IMR-90 (cell line): ENCODE measurements around the gene HS3ST2.

Experiments used
- BHLHE40 ChIP-seq: fragments of 150-350 bp; IDR thresholded peaks from 2 replicates; pipeline ENCODE4 v1.6.1; 2016; ENCODE audit warnings: mild to moderate bottlenecking, low read depth, low read length
- CEBPB ChIP-seq: IDR thresholded peaks from 2 replicates; pipeline ENCODE4 v1.6.1; 2012; ENCODE audit warnings: low read depth, low read length, improper control_type of control experiment
- CHD1 ChIP-seq: IDR thresholded peaks from 2 replicates; pipeline ENCODE4 v1.6.1; 2012; ENCODE audit warnings: low read depth, low read length, improper control_type of control experiment
- FOS ChIP-seq: fragments of 150-350 bp; IDR thresholded peaks from 2 replicates; pipeline ENCODE4 v1.6.1; 2016; ENCODE audit warnings: low read depth, low read length
- MAFK ChIP-seq: IDR thresholded peaks from 2 replicates; pipeline ENCODE4 v1.6.1; 2012; ENCODE audit warnings: low read depth, low read length, improper control_type of control experiment
- MAZ ChIP-seq: IDR thresholded peaks from 2 replicates; pipeline ENCODE4 v1.6.1; 2012; ENCODE audit warnings: low read depth, mild to moderate bottlenecking, low read length, improper control_type of control experiment, moderate library complexity, borderline replicate concordance
- MXI1 ChIP-seq: IDR thresholded peaks from 2 replicates; pipeline ENCODE4 v1.6.1; 2012; ENCODE audit warnings: low read depth, mild to moderate bottlenecking, low read length, moderate library complexity, borderline replicate concordance
- POLR2A ChIP-seq: IDR thresholded peaks from 2 replicates; pipeline ENCODE4 v1.6.1; 2012; ENCODE audit warnings: mild to moderate bottlenecking, low read depth, low read length
- RAD21 ChIP-seq: IDR thresholded peaks from 2 replicates; pipeline ENCODE4 v1.6.1; 2012; ENCODE audit warnings: low read length, improper control_type of control experiment
- RCOR1 ChIP-seq: IDR thresholded peaks from 2 replicates; pipeline ENCODE4 v1.6.1; 2012; ENCODE audit warnings: mild to moderate bottlenecking, low read length, improper control_type of control experiment; ENCODE audit not compliant: insufficient replicate concordance
- RFX5 ChIP-seq: IDR thresholded peaks from 2 replicates; pipeline ENCODE4 v1.8.0; 2012; ENCODE audit warnings: low read depth, mild to moderate bottlenecking, low read length, moderate library complexity
- TF ChIP-seq, protein P1 (sequence below): conservative IDR thresholded peaks from 2 replicates; pipeline ENCODE4 v1.5.1; 2012; ENCODE audit warnings: mild to moderate bottlenecking, low read depth, low read length, improper control_type of control experiment
- TF ChIP-seq, protein P2 (sequence below): fragments of 150-350 bp; IDR thresholded peaks from 2 replicates; pipeline ENCODE4 v1.6.1; 2016; ENCODE audit warnings: low read depth, mild to moderate bottlenecking, low read length, moderate library complexity, borderline replicate concordance
- TF ChIP-seq, protein P3 (sequence below): fragments of 150-350 bp; IDR thresholded peaks from 2 replicates; pipeline ENCODE4 v1.6.1; 2017; ENCODE audit warnings: mild to moderate bottlenecking, antibody characterized with exemption, low read length, low read depth

DNA sequence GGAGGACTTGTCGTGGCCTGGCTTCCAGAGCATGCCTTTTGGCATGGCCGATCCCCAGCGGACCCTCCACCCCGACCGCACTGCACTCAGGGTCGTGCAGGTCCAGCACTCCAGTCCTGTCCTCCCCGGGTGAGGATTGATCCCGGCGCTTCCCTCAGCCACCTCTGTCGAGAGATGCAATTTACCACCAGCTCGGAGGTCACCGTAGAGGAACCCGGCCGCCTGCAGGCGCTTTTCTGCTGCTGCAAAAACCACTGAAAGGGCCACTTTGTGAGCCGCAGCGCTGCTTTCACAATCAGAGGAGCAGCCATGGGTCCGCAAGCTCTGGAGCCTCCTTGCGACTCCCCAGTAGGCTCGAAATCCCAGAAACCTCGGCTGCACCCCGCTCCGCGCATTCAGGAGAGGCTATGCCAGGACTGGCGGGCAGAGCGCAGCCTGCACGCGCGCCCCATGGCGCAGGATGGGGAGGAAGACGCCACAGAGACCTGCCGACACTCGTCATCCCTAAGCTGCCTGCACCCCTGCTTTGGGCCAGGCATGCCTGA is 134.2 kb downstream of the HS3ST2 start:
- TF ChIP-seq, protein P1, sequence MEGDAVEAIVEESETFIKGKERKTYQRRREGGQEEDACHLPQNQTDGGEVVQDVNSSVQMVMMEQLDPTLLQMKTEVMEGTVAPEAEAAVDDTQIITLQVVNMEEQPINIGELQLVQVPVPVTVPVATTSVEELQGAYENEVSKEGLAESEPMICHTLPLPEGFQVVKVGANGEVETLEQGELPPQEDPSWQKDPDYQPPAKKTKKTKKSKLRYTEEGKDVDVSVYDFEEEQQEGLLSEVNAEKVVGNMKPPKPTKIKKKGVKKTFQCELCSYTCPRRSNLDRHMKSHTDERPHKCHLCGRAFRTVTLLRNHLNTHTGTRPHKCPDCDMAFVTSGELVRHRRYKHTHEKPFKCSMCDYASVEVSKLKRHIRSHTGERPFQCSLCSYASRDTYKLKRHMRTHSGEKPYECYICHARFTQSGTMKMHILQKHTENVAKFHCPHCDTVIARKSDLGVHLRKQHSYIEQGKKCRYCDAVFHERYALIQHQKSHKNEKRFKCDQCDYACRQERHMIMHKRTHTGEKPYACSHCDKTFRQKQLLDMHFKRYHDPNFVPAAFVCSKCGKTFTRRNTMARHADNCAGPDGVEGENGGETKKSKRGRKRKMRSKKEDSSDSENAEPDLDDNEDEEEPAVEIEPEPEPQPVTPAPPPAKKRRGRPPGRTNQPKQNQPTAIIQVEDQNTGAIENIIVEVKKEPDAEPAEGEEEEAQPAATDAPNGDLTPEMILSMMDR, result no peak
- TF ChIP-seq POLR2A (no peak), CEBPB (no peak), MAFK (no peak), RAD21 (no peak), FOS (no peak), BHLHE40 (no peak), RCOR1 (no peak), RFX5 (no peak), MAZ (no peak), MXI1 (no peak), CHD1 (no peak)
- TF ChIP-seq, protein P2, sequence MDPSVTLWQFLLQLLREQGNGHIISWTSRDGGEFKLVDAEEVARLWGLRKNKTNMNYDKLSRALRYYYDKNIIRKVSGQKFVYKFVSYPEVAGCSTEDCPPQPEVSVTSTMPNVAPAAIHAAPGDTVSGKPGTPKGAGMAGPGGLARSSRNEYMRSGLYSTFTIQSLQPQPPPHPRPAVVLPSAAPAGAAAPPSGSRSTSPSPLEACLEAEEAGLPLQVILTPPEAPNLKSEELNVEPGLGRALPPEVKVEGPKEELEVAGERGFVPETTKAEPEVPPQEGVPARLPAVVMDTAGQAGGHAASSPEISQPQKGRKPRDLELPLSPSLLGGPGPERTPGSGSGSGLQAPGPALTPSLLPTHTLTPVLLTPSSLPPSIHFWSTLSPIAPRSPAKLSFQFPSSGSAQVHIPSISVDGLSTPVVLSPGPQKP, result no peak
- TF ChIP-seq, protein P3, sequence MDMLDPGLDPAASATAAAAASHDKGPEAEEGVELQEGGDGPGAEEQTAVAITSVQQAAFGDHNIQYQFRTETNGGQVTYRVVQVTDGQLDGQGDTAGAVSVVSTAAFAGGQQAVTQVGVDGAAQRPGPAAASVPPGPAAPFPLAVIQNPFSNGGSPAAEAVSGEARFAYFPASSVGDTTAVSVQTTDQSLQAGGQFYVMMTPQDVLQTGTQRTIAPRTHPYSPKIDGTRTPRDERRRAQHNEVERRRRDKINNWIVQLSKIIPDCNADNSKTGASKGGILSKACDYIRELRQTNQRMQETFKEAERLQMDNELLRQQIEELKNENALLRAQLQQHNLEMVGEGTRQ, result no peak
